Esophagus squamous epithelium (tissue), 4 donors: ENCODE measurements around the gene BCL7B.

Source experiments
- POLR2A ChIP-seq, 4 donors: fragments of 450-650 bp; IDR thresholded peaks; one replicate each; pipeline ENCODE4 v1.6.1; 2017; ENCODE audit warnings: antibody characterized with exemption in 4 of 4, mild to moderate bottlenecking in 4 of 4, moderate library complexity in 3 of 4
- TF ChIP-seq, protein P1 (sequence below), 6 experiments: fragments of 450-650 bp in 4 of 6; fragments of 200-600 bp in 2 of 6; sonication (generic) in 2 of 6; IDR thresholded peaks; one replicate each; pipeline ENCODE4 v1.5.1; 2016 to 2019; ENCODE audit warnings: antibody characterized with exemption in 6 of 6, mild to moderate bottlenecking in 4 of 6, moderate library complexity in 4 of 6

DNA sequence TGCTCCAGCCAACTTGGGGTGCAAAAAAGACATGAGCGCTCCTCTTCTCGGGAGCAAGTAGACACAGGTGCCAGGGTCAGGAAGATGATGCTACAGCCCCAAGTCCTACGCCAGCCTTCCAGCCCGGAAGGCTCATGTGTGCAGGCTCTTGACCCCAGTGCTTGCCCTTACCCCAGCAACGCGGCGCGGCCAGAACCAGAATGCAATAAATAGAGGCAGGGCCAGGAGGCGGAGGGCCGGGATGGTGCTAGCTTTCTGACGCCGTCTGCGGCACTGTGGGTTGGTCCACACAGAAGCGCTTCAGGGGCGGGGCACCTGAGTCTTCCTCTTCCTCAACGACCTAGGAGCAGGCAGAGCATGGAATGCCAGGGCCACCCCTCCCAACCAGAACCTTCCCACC lies 20.4 kb downstream of the BCL7B start:
- TF ChIP-seq, protein P1, sequence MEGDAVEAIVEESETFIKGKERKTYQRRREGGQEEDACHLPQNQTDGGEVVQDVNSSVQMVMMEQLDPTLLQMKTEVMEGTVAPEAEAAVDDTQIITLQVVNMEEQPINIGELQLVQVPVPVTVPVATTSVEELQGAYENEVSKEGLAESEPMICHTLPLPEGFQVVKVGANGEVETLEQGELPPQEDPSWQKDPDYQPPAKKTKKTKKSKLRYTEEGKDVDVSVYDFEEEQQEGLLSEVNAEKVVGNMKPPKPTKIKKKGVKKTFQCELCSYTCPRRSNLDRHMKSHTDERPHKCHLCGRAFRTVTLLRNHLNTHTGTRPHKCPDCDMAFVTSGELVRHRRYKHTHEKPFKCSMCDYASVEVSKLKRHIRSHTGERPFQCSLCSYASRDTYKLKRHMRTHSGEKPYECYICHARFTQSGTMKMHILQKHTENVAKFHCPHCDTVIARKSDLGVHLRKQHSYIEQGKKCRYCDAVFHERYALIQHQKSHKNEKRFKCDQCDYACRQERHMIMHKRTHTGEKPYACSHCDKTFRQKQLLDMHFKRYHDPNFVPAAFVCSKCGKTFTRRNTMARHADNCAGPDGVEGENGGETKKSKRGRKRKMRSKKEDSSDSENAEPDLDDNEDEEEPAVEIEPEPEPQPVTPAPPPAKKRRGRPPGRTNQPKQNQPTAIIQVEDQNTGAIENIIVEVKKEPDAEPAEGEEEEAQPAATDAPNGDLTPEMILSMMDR (IDR thresholded peaks at IDR 0.05) = no peak
- TF ChIP-seq POLR2A (IDR thresholded peaks at IDR 0.05) = no peak
